ENCODE measurements around the gene KASH5.

The KASH5 gene

GRCh38 chr19:49445997-49446396, 57.9 kb downstream of the KASH5 start:
- H3K27me3 ChIP-seq (ENCODE audit: control insufficient read depth, insufficient read depth, low read length) = no peaks in the 10 kb centered on the region

GRCh38 chr19:49447485-49448431, 59.7 kb downstream of the KASH5 start:
- Histone ChIP-seq H3K9me3 (ENCODE audit: control insufficient read depth, insufficient read depth, low read length) (no peaks in the 10 kb centered on the region), H3K27ac (ENCODE audit: low read length) (no peak overlapping the region), H3K27me3 (ENCODE audit: control insufficient read depth, insufficient read depth, low read length) (no peaks in the 10 kb centered on the region), H3K36me3 (ENCODE audit: control insufficient read depth, insufficient read depth, low read length) (peaks cover 12% of the 10 kb centered on the region), H3K4me3 (ENCODE audit: low read length) (no peak overlapping the region), H3K4me1 (ENCODE audit: control insufficient read depth, insufficient read depth, low read length) (no peaks in the 10 kb centered on the region; the same call in 1 of the 2 replicates)
- WGBS (ENCODE audit: insufficient coverage, insufficient read length) = no CpG with 5 or more reads among the region's 32 CpGs
- no peak for DNase-seq (ENCODE audit: low read depth, low spot score)

More at GRCh38 chr19:49445997-49446396, 57.9 kb downstream of the KASH5 start:
- no peak for DNase-seq (ENCODE audit: low read depth, low spot score)
- Histone ChIP-seq H3K4me1 (ENCODE audit: control insufficient read depth, insufficient read depth, low read length) (no peaks in the 10 kb centered on the region; the same call in 1 of the 2 replicates), H3K27ac (ENCODE audit: low read length) (no peak overlapping the region), H3K9me3 (ENCODE audit: control insufficient read depth, insufficient read depth, low read length) (no peaks in the 10 kb centered on the region), H3K36me3 (ENCODE audit: control insufficient read depth, insufficient read depth, low read length) (peaks cover 12% of the 10 kb centered on the region), H3K4me3 (ENCODE audit: low read length) (no peak overlapping the region)
- no CpG with 5 or more reads among the region's 3 CpGs for WGBS (ENCODE audit: insufficient coverage, insufficient read length)

- WGBS (ENCODE audit: insufficient coverage, insufficient read length) = no CpG with 5 or more reads among the region's 6 CpGs
- Histone ChIP-seq H3K27ac (ENCODE audit: low read length) (no peak overlapping the region), H3K9me3 (ENCODE audit: control insufficient read depth, insufficient read depth, low read length) (no peaks in the 10 kb centered on the region), H3K27me3 (ENCODE audit: control insufficient read depth, insufficient read depth, low read length) (no peaks in the 10 kb centered on the region), H3K4me3 (ENCODE audit: low read length) (no peak overlapping the region), H3K36me3 (ENCODE audit: control insufficient read depth, insufficient read depth, low read length) (peaks cover 12% of the 10 kb centered on the region), H3K4me1 (ENCODE audit: control insufficient read depth, insufficient read depth, low read length) (no peaks in the 10 kb centered on the region; the same call in 1 of the 2 replicates)
- no peak for DNase-seq (ENCODE audit: low read depth, low spot score)
Measured at GRCh38 chr19:49448432-49448786, 60.4 kb downstream of the KASH5 start.

GRCh38 chr19:49450405-49450804, 62.4 kb downstream of the KASH5 start:
- H3K27ac ChIP-seq (ENCODE audit: low read length) = no peak overlapping the region
- no peaks in the 10 kb centered on the region for H3K27me3 ChIP-seq (ENCODE audit: control insufficient read depth, insufficient read depth, low read length)
- H3K9me3 ChIP-seq (ENCODE audit: control insufficient read depth, insufficient read depth, low read length) = no peaks in the 10 kb centered on the region
- no peak for DNase-seq (ENCODE audit: low read depth, low spot score)
- WGBS (ENCODE audit: insufficient coverage, insufficient read length) = no CpG with 5 or more reads among the region's 7 CpGs
- H3K4me1 ChIP-seq (ENCODE audit: control insufficient read depth, insufficient read depth, low read length) = no peaks in the 10 kb centered on the region
- H3K4me3 ChIP-seq (ENCODE audit: low read length) = no peak overlapping the region
- peaks cover 12% of the 10 kb centered on the region for H3K36me3 ChIP-seq (ENCODE audit: control insufficient read depth, insufficient read depth, low read length)

- Histone ChIP-seq H3K9me3 (ENCODE audit: control insufficient read depth, insufficient read depth, low read length) (no peaks in the 10 kb centered on the region), H3K27ac (ENCODE audit: low read length) (no peak within 1 kb of the TSS), H3K4me1 (ENCODE audit: control insufficient read depth, insufficient read depth, low read length) (no peaks in the 10 kb centered on the region), H3K4me3 (ENCODE audit: low read length) (peak within 1 kb of the TSS; percentile 57), H3K36me3 (ENCODE audit: control insufficient read depth, insufficient read depth, low read length) (peaks cover 10% of the 10 kb centered on the region), H3K27me3 (ENCODE audit: control insufficient read depth, insufficient read depth, low read length) (no peaks in the 10 kb centered on the region)
- WGBS (ENCODE audit: insufficient coverage, insufficient read length) = no CpG with 5 or more reads among the region's 42 CpGs
- DNase-seq (ENCODE audit: low read depth, low spot score) = peak; percentile 100
Measured at GRCh38 chr19:49451430-49452181, 63.6 kb downstream of the KASH5 start, which contains the start of gene PIH1D1. PIH1D1 (minus strand) TSS chr19:49451814; CDS start chr19:49451574, 240 bp downstream.

- DNase-seq (ENCODE audit: low read depth, low spot score) = peak; percentile 94
- no peaks in the 10 kb centered on the region for H3K4me1 ChIP-seq (ENCODE audit: control insufficient read depth, insufficient read depth, low read length)
- no CpG with 5 or more reads among the region's 66 CpGs for WGBS (ENCODE audit: insufficient coverage, insufficient read length)
Measured at GRCh38 chr19:49453013-49453756, 65.1 kb downstream of the KASH5 start, which contains the start of gene ALDH16A1. ALDH16A1 (plus strand) TSS chr19:49453225; CDS start chr19:49453332, 107 bp downstream.

GRCh38 chr19:49453757-49454240, 65.8 kb downstream of the KASH5 start:
- H3K27me3 ChIP-seq (ENCODE audit: control insufficient read depth, insufficient read depth, low read length) = no peaks in the 10 kb centered on the region
- no peak overlapping the region for H3K27ac ChIP-seq (ENCODE audit: low read length)
- no CpG with 5 or more reads among the region's 10 CpGs for WGBS (ENCODE audit: insufficient coverage, insufficient read length)
- H3K36me3 ChIP-seq (ENCODE audit: control insufficient read depth, insufficient read depth, low read length) = peaks cover 4% of the 10 kb centered on the region; the same call in 1 of the 2 replicates
- no peaks in the 10 kb centered on the region for H3K9me3 ChIP-seq (ENCODE audit: control insufficient read depth, insufficient read depth, low read length)
- no peaks in the 10 kb centered on the region for H3K4me1 ChIP-seq (ENCODE audit: control insufficient read depth, insufficient read depth, low read length)
- peak overlapping the region; percentile 54; the same call in 1 of the 2 replicates for H3K4me3 ChIP-seq (ENCODE audit: low read length)
- no peak for DNase-seq (ENCODE audit: low read depth, low spot score)

More at GRCh38 chr19:49453013-49453756, 65.1 kb downstream of the KASH5 start, which contains the start of gene ALDH16A1:
- peaks cover 4% of the 10 kb centered on the region; the same call in 1 of the 2 replicates for H3K36me3 ChIP-seq (ENCODE audit: control insufficient read depth, insufficient read depth, low read length)
- no peaks in the 10 kb centered on the region for H3K9me3 ChIP-seq (ENCODE audit: control insufficient read depth, insufficient read depth, low read length)
- peak within 1 kb of the TSS; percentile 54 for H3K4me3 ChIP-seq (ENCODE audit: low read length)
- H3K27me3 ChIP-seq (ENCODE audit: control insufficient read depth, insufficient read depth, low read length) = no peaks in the 10 kb centered on the region
- H3K27ac ChIP-seq (ENCODE audit: low read length) = no peak within 1 kb of the TSS

GRCh38 chr19:49455773-49456172, 67.7 kb downstream of the KASH5 start:
- DNase-seq (ENCODE audit: low read depth, low spot score) = no peak
- Histone ChIP-seq H3K9me3 (ENCODE audit: control insufficient read depth, insufficient read depth, low read length) (no peaks in the 10 kb centered on the region), H3K4me3 (ENCODE audit: low read length) (no peak overlapping the region), H3K36me3 (ENCODE audit: control insufficient read depth, insufficient read depth, low read length) (no peaks in the 10 kb centered on the region), H3K27me3 (ENCODE audit: control insufficient read depth, insufficient read depth, low read length) (no peaks in the 10 kb centered on the region), H3K4me1 (ENCODE audit: control insufficient read depth, insufficient read depth, low read length) (no peaks in the 10 kb centered on the region), H3K27ac (ENCODE audit: low read length) (no peak overlapping the region)
- WGBS (ENCODE audit: insufficient coverage, insufficient read length) = no CpG with 5 or more reads among the region's 5 CpGs

GRCh38 chr19:49456326-49456725, 68.3 kb downstream of the KASH5 start:
- Histone ChIP-seq H3K27ac (ENCODE audit: low read length) (no peak overlapping the region), H3K36me3 (ENCODE audit: control insufficient read depth, insufficient read depth, low read length) (no peaks in the 10 kb centered on the region), H3K9me3 (ENCODE audit: control insufficient read depth, insufficient read depth, low read length) (no peaks in the 10 kb centered on the region), H3K4me1 (ENCODE audit: control insufficient read depth, insufficient read depth, low read length) (no peaks in the 10 kb centered on the region), H3K4me3 (ENCODE audit: low read length) (no peak overlapping the region), H3K27me3 (ENCODE audit: control insufficient read depth, insufficient read depth, low read length) (no peaks in the 10 kb centered on the region)
- no peak for DNase-seq (ENCODE audit: low read depth, low spot score)
- WGBS (ENCODE audit: insufficient coverage, insufficient read length) = no CpG with 5 or more reads among the region's 5 CpGs

- Histone ChIP-seq H3K4me3 (ENCODE audit: low read length) (no peak overlapping the region), H3K36me3 (ENCODE audit: control insufficient read depth, insufficient read depth, low read length) (no peaks in the 10 kb centered on the region), H3K9me3 (ENCODE audit: control insufficient read depth, insufficient read depth, low read length) (no peaks in the 10 kb centered on the region), H3K27me3 (ENCODE audit: control insufficient read depth, insufficient read depth, low read length) (no peaks in the 10 kb centered on the region), H3K4me1 (ENCODE audit: control insufficient read depth, insufficient read depth, low read length) (no peaks in the 10 kb centered on the region), H3K27ac (ENCODE audit: low read length) (no peak overlapping the region)
- no CpG with 5 or more reads among the region's 5 CpGs for WGBS (ENCODE audit: insufficient coverage, insufficient read length)
- no peak for DNase-seq (ENCODE audit: low read depth, low spot score)
Measured at GRCh38 chr19:49458567-49458903, 70.5 kb downstream of the KASH5 start.
